Activated CD4-positive, alpha-beta T cell treated with anti-CD3 and anti-CD28 coated beads, Interleukin-2, amount 50 U/mL, for 1 hour (primary cell): ENCODE measurements around the gene SSBP3.

ENCODE experiments used
- DNase-seq: peaks from one replicate; pipeline ENCODE4 v3.0.0-alpha.2; 2020

SSBP3 gene

GRCh38 chr1:54282101-54282847 is 123.9 kb downstream of the SSBP3 start:
- DNase-seq = no peak

- no peak for DNase-seq
Measured at GRCh38 chr1:54280651-54281050, 125.5 kb downstream of the SSBP3 start.

- DNase-seq = no peak
Measured at GRCh38 chr1:54279457-54279856, 126.7 kb downstream of the SSBP3 start.

- no peak for DNase-seq
Measured at GRCh38 chr1:54278941-54279422, 127.2 kb downstream of the SSBP3 start.

GRCh38 chr1:54277451-54278341 is 128.5 kb downstream of the SSBP3 start:
- no peak for DNase-seq

- DNase-seq = no peak
Measured at GRCh38 chr1:54276617-54277450, 129.4 kb downstream of the SSBP3 start.

GRCh38 chr1:54275349-54275748 is 130.8 kb downstream of the SSBP3 start:
- DNase-seq = no peak

GRCh38 chr1:54274881-54275280 is 131.3 kb downstream of the SSBP3 start:
- no peak for DNase-seq

GRCh38 chr1:54274448-54274847 is 131.7 kb downstream of the SSBP3 start:
- no peak for DNase-seq

- no peak for DNase-seq
Measured at GRCh38 chr1:54273795-54274163, 132.4 kb downstream of the SSBP3 start.

GRCh38 chr1:54273092-54273794 is 133.0 kb downstream of the SSBP3 start:
- DNase-seq = no peak

GRCh38 chr1:54272772-54273091 is 133.5 kb downstream of the SSBP3 start:
- no peak for DNase-seq

GRCh38 chr1:54272134-54272533 is 134.1 kb downstream of the SSBP3 start:
- DNase-seq = no peak

GRCh38 chr1:54271341-54271740 is 134.9 kb downstream of the SSBP3 start:
- no peak for DNase-seq

- DNase-seq = no peak
Measured at GRCh38 chr1:54270543-54270942, 135.7 kb downstream of the SSBP3 start.

GRCh38 chr1:54268762-54269297 is 137.4 kb downstream of the SSBP3 start:
- no peak for DNase-seq

GRCh38 chr1:54267815-54268761 is 138.1 kb downstream of the SSBP3 start:
- DNase-seq = no peak

GRCh38 chr1:54266908-54267307 is 139.3 kb downstream of the SSBP3 start:
- DNase-seq = no peak

- no peak for DNase-seq
Measured at GRCh38 chr1:54266195-54266594, 140.0 kb downstream of the SSBP3 start.

GRCh38 chr1:54265659-54266058 is 140.5 kb downstream of the SSBP3 start:
- DNase-seq = no peak

GRCh38 chr1:54265126-54265525 is 141.1 kb downstream of the SSBP3 start:
- DNase-seq = no peak
